ENCODE data around the gene HENMT1.

Gene HENMT1

GRCh38 chr1:108627951-108628350 is 32.9 kb downstream of the HENMT1 start:
- no peak for DNase-seq (ENCODE audit: low spot score)

- no peak for DNase-seq (ENCODE audit: low spot score)
Observed at GRCh38 chr1:108627256-108627655, 33.6 kb downstream of the HENMT1 start.

GRCh38 chr1:108624069-108624468 is 36.8 kb downstream of the HENMT1 start:
- DNase-seq (ENCODE audit: low spot score), result no peak

GRCh38 chr1:108617724-108618056 is 43.2 kb downstream of the HENMT1 start:
- no peak for DNase-seq (ENCODE audit: low spot score)

GRCh38 chr1:108617008-108617723 is 43.7 kb downstream of the HENMT1 start:
- no peak for DNase-seq (ENCODE audit: low spot score)

DNA sequence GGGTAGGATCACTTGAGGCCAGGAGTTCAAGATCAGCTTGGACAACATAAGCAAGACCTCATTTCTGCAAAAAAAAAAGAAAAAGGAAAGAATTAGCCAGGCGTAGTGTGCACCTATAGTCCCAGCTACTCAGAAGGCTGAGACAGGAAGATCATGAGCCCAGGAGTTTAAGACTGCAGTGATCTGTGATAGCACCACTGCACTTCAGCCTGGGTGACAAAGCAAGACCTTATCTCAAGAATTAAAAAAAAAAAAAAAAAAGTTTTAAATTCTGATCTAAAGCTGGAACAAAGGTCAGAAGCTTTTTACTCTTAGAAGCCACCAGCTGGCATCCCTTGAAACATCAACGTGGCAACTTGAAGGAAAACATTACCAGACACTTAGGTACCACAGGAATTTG is 45.3 kb downstream of the HENMT1 start:
- no peak for DNase-seq (ENCODE audit: low spot score)

- DNase-seq (ENCODE audit: low spot score), result no peak
Observed at GRCh38 chr1:108612496-108612895, 48.4 kb downstream of the HENMT1 start.

GRCh38 chr1:108611984-108612383 is 48.9 kb downstream of the HENMT1 start:
- no peak for DNase-seq (ENCODE audit: low spot score)

DNA sequence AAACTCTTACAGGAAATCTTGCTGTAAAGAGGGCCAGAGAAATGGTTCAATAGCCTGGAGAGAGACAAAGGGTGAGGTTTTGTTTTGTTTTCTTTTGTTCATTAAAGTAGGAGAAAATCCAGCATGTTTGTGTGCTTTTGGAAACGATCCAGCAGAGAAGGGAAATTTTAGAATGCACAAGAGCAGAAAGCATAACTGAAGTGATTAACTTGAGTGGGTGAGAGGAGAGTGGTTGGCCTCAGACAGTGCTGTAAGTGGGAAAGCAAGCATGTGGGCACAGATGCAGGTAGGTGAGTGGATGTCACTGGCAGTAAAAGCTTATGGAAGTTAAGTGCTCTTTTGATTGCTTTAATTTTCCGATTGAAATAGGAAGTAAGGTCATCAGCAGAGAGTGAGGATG is 50.8 kb downstream of the HENMT1 start:
- DNase-seq (ENCODE audit: low spot score), result no peak

DNA sequence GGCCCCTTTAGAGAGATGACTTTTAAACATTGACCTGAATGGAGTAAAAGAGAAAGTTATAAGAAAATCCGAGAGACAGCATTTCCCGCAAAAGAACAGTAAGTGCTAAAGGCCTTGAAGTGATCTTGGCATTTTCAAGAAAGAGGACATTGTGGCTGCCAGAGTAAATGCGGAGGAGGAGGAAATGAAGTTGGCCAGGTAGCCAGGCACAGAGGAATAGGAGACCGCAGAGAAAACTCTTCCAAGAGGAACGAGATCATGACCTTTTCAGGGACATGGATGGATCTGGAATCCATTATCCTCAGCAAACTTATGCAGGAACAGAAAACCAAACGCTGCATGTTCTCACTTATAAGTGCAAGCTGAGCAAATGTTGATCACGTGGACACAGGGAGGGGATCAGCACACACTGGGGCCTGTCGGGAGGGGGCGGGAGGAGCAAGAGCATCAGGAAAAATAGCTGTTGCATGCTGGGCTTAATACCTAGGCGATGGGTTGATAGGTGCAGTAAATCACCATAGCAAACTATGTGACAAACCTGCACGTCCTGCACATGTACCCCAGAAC is 51.3 kb downstream of the HENMT1 start:
- DNase-seq (ENCODE audit: low spot score), result no peak

DNA sequence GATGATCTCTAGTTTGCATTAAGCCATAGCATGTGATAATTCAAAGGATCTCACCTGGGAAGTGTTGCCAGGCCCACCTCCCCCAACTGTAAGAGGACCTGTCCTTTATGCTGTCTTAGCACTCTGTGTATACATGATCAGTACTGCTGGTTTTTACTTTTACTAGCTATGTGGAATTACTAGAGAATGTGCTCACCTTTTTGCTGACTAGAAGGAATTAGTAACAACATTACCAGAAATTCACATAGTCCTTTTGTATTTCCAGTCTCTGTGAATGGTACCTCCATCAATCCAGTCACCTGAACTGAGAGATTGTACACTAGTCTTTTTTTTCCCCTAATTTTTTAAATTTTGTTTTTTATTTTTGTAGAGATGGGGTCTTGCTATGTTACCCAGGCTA is 54.4 kb downstream of the HENMT1 start:
- DNase-seq (ENCODE audit: low spot score), result no peak

DNA sequence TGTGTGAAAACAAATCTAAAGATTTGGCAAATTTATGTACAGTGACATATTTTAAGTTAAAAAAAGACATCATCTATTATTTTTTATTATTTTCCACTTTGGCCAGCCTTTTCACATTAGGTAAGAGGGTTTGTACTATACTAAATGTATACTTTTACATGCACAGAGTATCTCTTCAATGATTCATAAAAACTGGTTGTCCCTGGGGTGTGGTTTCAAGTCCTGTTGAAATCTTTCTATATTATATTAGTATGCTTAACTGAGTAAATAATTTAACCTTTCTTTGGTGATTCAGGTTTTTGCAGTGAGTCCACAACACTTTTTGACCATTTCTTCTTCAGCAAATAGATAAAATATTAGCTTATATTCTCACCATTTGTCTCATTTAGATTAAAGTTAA is 55.3 kb downstream of the HENMT1 start:
- DNase-seq (ENCODE audit: low spot score), result no peak

- no peak for DNase-seq (ENCODE audit: low spot score)
Observed at GRCh38 chr1:108601708-108602410, 59.0 kb downstream of the HENMT1 start.

DNA sequence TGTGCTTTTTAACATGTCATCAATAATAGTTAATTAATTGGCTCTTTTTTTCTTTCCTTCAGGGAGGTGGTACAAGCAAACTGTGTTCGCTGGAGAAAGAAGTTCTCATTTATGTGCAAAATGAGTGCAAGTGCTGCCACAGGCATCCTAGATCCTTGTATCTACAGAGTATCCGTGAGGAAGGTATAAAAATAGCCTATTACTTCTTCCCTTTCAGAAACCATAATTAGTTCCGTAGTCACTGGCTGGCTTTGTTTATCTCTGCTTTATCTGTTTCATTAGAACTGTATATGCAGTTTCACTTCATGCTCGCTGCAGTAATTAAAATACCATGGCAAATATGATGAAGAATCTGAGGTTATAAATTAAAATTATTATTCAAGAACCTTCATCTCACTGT is 60.4 kb downstream of the HENMT1 start:
- DNase-seq (ENCODE audit: low spot score), result no peak

DNA sequence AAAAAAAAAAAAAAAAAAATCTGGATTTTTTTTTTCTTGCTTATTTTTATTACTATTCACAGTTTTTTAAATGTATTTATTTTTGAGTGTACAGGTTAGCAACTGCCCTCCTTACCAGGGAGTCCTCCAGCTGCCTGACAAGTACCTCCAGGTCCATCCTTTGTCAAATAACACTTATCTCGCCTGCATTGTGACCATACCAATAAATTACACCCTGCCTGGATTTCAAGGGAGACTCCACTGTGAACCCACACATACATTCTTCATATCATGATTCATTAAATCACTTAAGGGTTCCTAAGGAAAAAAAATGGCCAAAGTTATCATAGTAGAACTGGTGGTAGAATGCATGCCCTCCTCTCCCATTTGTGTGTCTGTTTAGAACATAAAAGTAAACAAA is 62.6 kb downstream of the HENMT1 start:
- DNase-seq (ENCODE audit: low spot score), result no peak

Data from globus pallidus (tissue), 1 donor.